HFFc6 (cell line): ENCODE measurements around the gene ARHGAP26. TPM values are rescaled to one million over a fixed set of nuclear protein-coding genes. Genes with fewer than 3 reads are reported as not detected.
"Not testable (repeated sequence)": the region's sequence is repeated elsewhere in the genome, so short reads cannot be mapped to it uniquely, and the experiment has no call there.

ENCODE experiments used
- DNase-seq: peaks from one replicate; pipeline ENCODE4 v3.0.0-alpha.2; 2018
- H3K27ac Mint-ChIP-seq: 2 replicates; pipeline ENCODE4 v1.8.0; 2020; ENCODE audit warnings: mild to moderate bottlenecking, mixed read lengths
- H3K27me3 Mint-ChIP-seq: 2 replicates; pipeline ENCODE4 v1.8.0; 2021; ENCODE audit warnings: mild to moderate bottlenecking, moderate library complexity, mixed read lengths; ENCODE audit not compliant: insufficient read depth
- H3K36me3 Mint-ChIP-seq: 2 replicates; pipeline ENCODE4 v1.8.0; 2021; ENCODE audit warnings: low read depth, mixed read lengths
- H3K4me1 Mint-ChIP-seq: 2 replicates; pipeline ENCODE4 v1.8.0; 2020; ENCODE audit warnings: low read depth, mixed read lengths
- H3K4me3 Mint-ChIP-seq: 2 replicates; pipeline ENCODE4 v1.8.0; 2020; ENCODE audit warnings: mild to moderate bottlenecking, moderate library complexity, mixed read lengths
- H3K9me3 Mint-ChIP-seq: 2 replicates; pipeline ENCODE4 v1.8.0; 2020; ENCODE audit warnings: mild to moderate bottlenecking, mixed read lengths
- CTCF ChIP-seq: fragments of 200-600 bp; sonication (generic); IDR thresholded peaks from 2 replicates; pipeline ENCODE4 v1.5.0; 2021; ENCODE audit warnings: antibody characterized with exemption, mild to moderate bottlenecking
- total RNA-seq, 6 experiments: library from RNA; stranded (reverse); fragmentation: NEBNext Ultra II Directional; extraction: Animal tissue kit (Norgen Biotek cat#: 25700); gene quantifications; 2 replicates in 1 of 6; 3 replicates in 5 of 6; pipeline ENCODE4 v1.2.3, GENCODE V29; 2021

ARHGAP26 gene
- total RNA-seq, 6 experiments from 2014 or later: 2.3 to 3.6 (median 3.1) TPM

DNA sequence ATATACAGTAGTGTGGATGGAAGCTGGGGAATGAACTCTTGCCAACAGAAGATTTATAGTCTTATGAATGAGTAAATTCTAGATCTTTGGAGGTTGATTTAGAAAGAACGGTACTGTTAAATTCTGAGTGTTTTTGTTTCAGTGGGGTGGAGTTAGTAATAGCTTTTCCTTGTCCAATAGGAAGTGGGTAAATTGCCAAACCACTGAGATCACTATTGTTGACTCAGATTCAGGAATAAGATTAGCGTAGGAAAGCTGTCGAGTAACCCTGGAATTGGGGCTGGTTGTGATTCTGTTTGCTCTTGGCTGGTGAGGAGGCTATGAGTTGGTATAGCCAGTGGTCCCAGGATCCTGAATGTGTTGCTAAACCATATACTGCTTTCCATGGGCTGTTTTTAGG is 155.6 kb downstream of the ARHGAP26 start:
- peaks cover 1% of the 10 kb centered on the region for H3K27me3 Mint-ChIP-seq
- H3K27ac Mint-ChIP-seq: peak overlapping the region; percentile 40; the same call in 1 of the 2 replicates
- no peaks in the 10 kb centered on the region for H3K36me3 Mint-ChIP-seq
- H3K9me3 Mint-ChIP-seq: no peaks in the 10 kb centered on the region
- TF ChIP-seq CTCF: no peak
- peaks cover 31% of the 10 kb centered on the region for H3K4me1 Mint-ChIP-seq
- H3K4me3 Mint-ChIP-seq: peak overlapping the region; percentile 71
- peak; percentile 82 for DNase-seq

GRCh38 chr5:142926549-142926948 is 156.4 kb downstream of the ARHGAP26 start:
- Mint-ChIP-seq H3K36me3 (no peaks in the 10 kb centered on the region), H3K27ac (no peak overlapping the region), H3K27me3 (peaks cover 1% of the 10 kb centered on the region), H3K4me3 (no peak overlapping the region), H3K9me3 (no peaks in the 10 kb centered on the region), H3K4me1 (peaks cover 31% of the 10 kb centered on the region)
- no peak for TF ChIP-seq CTCF
- no peak for DNase-seq

DNA sequence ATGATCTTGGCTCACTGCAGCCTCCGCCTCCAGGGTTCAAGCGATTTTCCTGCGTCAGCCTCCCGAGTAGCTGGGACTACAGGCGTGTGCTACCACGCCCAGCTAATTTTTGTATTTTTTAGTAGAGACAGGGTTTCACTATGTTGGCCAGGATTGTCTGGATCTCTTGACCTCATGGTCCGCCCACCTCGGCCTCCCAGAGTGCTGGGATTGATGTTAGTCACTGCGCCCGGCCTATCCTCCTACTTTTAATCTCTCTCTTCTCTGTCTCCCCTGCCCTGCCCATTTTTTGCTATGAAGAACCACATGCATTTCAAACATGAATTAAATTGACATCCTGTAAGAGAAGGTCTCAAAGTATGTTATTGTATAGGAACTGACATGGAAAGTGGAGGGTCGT is 158.8 kb downstream of the ARHGAP26 start:
- not testable (repeated sequence) for H3K4me3 Mint-ChIP-seq

DNA sequence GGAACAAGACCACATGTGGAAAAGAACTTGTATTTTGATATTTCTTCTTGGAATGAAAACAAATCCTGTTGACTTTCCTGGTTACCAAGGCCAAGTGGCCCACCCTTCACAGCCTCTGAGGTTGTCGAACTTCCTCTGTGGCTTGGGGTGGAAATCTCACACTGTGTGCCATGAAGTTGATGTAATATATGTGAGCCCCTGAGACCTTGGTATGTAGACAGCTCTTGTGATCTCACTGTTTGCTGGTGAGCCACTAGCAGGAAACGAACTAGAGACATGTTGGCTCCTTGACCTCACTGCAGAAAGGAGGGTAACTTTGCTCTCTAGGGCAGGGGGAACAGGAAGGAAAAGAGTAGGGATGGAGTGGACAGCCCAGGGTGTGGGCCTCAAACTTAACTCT is 159.4 kb downstream of the ARHGAP26 start:
- peaks cover 20% of the 10 kb centered on the region for H3K4me1 Mint-ChIP-seq
- TF ChIP-seq CTCF: no peak
- H3K9me3 Mint-ChIP-seq: no peaks in the 10 kb centered on the region
- H3K27me3 Mint-ChIP-seq: peaks cover 1% of the 10 kb centered on the region
- no peaks in the 10 kb centered on the region for H3K36me3 Mint-ChIP-seq
- no peak overlapping the region for H3K27ac Mint-ChIP-seq
- DNase-seq: no peak
- H3K4me3 Mint-ChIP-seq: no peak overlapping the region

More for the DNA sequence above, 158.8 kb downstream of the ARHGAP26 start:
- H3K36me3 Mint-ChIP-seq, H3K9me3 Mint-ChIP-seq, H3K27ac Mint-ChIP-seq, H3K27me3 Mint-ChIP-seq, DNase-seq: not testable (repeated sequence)
- peaks cover 20% of the 10 kb centered on the region for H3K4me1 Mint-ChIP-seq

GRCh38 chr5:142930395-142931110 is 160.4 kb downstream of the ARHGAP26 start:
- DNase-seq: no peak
- H3K4me1 Mint-ChIP-seq: peaks cover 17% of the 10 kb centered on the region
- H3K27me3 Mint-ChIP-seq: peaks cover 1% of the 10 kb centered on the region
- TF ChIP-seq CTCF: no peak
- no peak overlapping the region for H3K27ac Mint-ChIP-seq
- no peaks in the 10 kb centered on the region for H3K9me3 Mint-ChIP-seq
- H3K36me3 Mint-ChIP-seq: no peaks in the 10 kb centered on the region
- no peak overlapping the region for H3K4me3 Mint-ChIP-seq

GRCh38 chr5:142931896-142932686 is 161.9 kb downstream of the ARHGAP26 start:
- no peak for DNase-seq
- Mint-ChIP-seq H3K27me3 (peaks cover 1% of the 10 kb centered on the region), H3K4me3 (no peak overlapping the region), H3K9me3 (no peaks in the 10 kb centered on the region), H3K36me3 (no peaks in the 10 kb centered on the region), H3K4me1 (0 out of 2 replicates have a peak, but pooled peaks cover 7% of the 10 kb centered on the region), H3K27ac (no peak overlapping the region)
- TF ChIP-seq CTCF: no peak
